Endothelial cell of hepatic sinusoid (primary cell): ENCODE data around the gene SLC35F2.
"Not testable (repeated sequence)": the region's sequence is repeated elsewhere in the genome, so short reads cannot be mapped to it uniquely, and the experiment has no call there.

ENCODE experiments used
- in situ Hi-C: cut with HindIII; loops from 2 replicates; pipeline ENCODE4 v1.10.0; 2017; ENCODE audit warnings: low sequenced_read_pairs

SLC35F2 gene

GRCh38 chr11:107791343-107792048 lies 67.1 kb downstream of the SLC35F2 start:
- in situ Hi-C loops: no loop called here

- in situ Hi-C loops: no loop called here
These were observed 68.8 kb downstream of the SLC35F2 start for GRCh38 chr11:107789767-107790166.

GRCh38 chr11:107787733-107788132 lies 70.9 kb downstream of the SLC35F2 start:
- in situ Hi-C loops: no loop called here

- in situ Hi-C loops: no loop called here
These were observed 73.2 kb downstream of the SLC35F2 start for GRCh38 chr11:107785401-107785800.

GRCh38 chr11:107783121-107783520 lies 75.5 kb downstream of the SLC35F2 start:
- in situ Hi-C loops: loop anchor here (5.0 kb wide), 1 partner anchor 69 kb away; no protein-coding TSS in a partner anchor

GRCh38 chr11:107780775-107781174 lies 77.8 kb downstream of the SLC35F2 start:
- in situ Hi-C loops: loop anchor here (5.0 kb wide), 1 partner anchor 72 kb away; no protein-coding TSS in a partner anchor

- in situ Hi-C loops: loop anchor here (5.0 kb wide), 1 partner anchor 72 kb away; no protein-coding TSS in a partner anchor
These were observed 78.5 kb downstream of the SLC35F2 start for GRCh38 chr11:107780136-107780535.

- in situ Hi-C loops: no loop called here
These were observed 79.6 kb downstream of the SLC35F2 start for GRCh38 chr11:107778839-107779517.

GRCh38 chr11:107777110-107777509 lies 81.5 kb downstream of the SLC35F2 start:
- in situ Hi-C loops: no loop called here

- in situ Hi-C loops: no loop called here
These were observed 82.5 kb downstream of the SLC35F2 start for GRCh38 chr11:107776062-107776461.

GRCh38 chr11:107770551-107770951 lies 88.0 kb downstream of the SLC35F2 start:
- in situ Hi-C loops: no loop called here

GRCh38 chr11:107769189-107769588 lies 89.4 kb downstream of the SLC35F2 start:
- in situ Hi-C loops: no loop called here

- in situ Hi-C loops: not testable (repeated sequence)
These were observed 99.8 kb downstream of the SLC35F2 start for GRCh38 chr11:107758719-107759355.

- in situ Hi-C loops: no loop called here
These were observed 100.9 kb downstream of the SLC35F2 start for GRCh38 chr11:107757661-107758060.

GRCh38 chr11:107756553-107756952 lies 102.0 kb downstream of the SLC35F2 start:
- in situ Hi-C loops: no loop called here

- in situ Hi-C loops: no loop called here
These were observed 105.4 kb downstream of the SLC35F2 start for GRCh38 chr11:107752949-107753822.

GRCh38 chr11:107752508-107752907 lies 106.1 kb downstream of the SLC35F2 start:
- in situ Hi-C loops: no loop called here

GRCh38 chr11:107751082-107751481 lies 107.5 kb downstream of the SLC35F2 start:
- in situ Hi-C loops: no loop called here

- in situ Hi-C loops: no loop called here
These were observed 108.3 kb downstream of the SLC35F2 start for GRCh38 chr11:107750313-107750712.

GRCh38 chr11:107747622-107748021 lies 111.0 kb downstream of the SLC35F2 start:
- in situ Hi-C loops: no loop called here

- in situ Hi-C loops: no loop called here
These were observed 113.9 kb downstream of the SLC35F2 start for GRCh38 chr11:107744736-107745135.
